ENCODE data around the gene PCDHAC1.

The PCDHAC1 gene

GRCh38 chr5:140966293-140967225 lies 40.5 kb downstream of the PCDHAC1 start, which contains the start of gene PCDHAC2:
Gene PCDHAC2, plus strand, starts transcription at chr5:140966476. Its CDS starts 291 bp downstream, at chr5:140966767.
- no peak for DNase-seq (ENCODE audit: low read depth in 2 of 2)

- DNase-seq (ENCODE audit: low read depth in 2 of 2) = no peak
These were observed 41.3 kb downstream of the PCDHAC1 start for GRCh38 chr5:140967226-140967893.

- no peak for DNase-seq (ENCODE audit: low read depth in 2 of 2)
These were observed 43.8 kb downstream of the PCDHAC1 start for GRCh38 chr5:140969880-140970279.

GRCh38 chr5:140973550-140973949 lies 47.5 kb downstream of the PCDHAC1 start:
- DNase-seq (ENCODE audit: low read depth in 2 of 2) = no peak

- no peak for DNase-seq (ENCODE audit: low read depth in 2 of 2)
These were observed 50.9 kb downstream of the PCDHAC1 start for GRCh38 chr5:140977003-140977402.

GRCh38 chr5:140978260-140978659 lies 52.2 kb downstream of the PCDHAC1 start:
- no peak for DNase-seq (ENCODE audit: low read depth in 2 of 2)

DNA sequence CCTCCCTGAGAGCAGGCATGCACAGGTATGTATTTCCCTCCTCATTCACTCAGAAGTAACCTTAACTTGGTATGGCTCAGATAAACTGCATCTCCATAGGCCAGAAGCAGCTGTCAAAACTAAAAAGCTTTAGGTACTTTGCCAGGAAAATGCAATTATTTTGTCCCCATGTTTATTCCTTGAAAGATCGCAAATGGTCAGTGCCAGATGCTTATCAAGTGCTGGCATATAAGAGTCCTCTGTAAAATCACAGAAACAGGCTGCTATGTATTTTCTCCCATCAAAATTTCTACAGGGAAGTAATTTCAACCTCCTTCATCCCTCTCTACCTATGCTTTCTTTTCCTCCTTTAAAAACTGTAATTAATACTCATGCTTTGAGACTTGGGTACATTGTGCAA lies 52.9 kb downstream of the PCDHAC1 start:
- no peak for DNase-seq (ENCODE audit: low read depth in 2 of 2)
